HCT116 (cell line): ENCODE measurements around the gene MAGEA4. TPM values are rescaled to one million over a fixed set of nuclear protein-coding genes. Genes with fewer than 3 reads are reported as not detected.

ENCODE experiments used
- ATAC-seq: fragments of 200-7000 bp; cut with Tn5 transposase; 2 replicates; pipeline ENCODE4 v1.9.1; 2020; ENCODE audit warnings: mild to moderate bottlenecking, moderate library complexity
- BruUV-seq: library from RNA; stranded (reverse); fragments of 400-500 nt; replicated peaks from 2 replicates; lab custom pipeline; 2021; lab: Mats Ljungman, UMichigan
- CTCF ChIA-PET: fragments of 300-600 bp; sonication (Branson Sonifier 250); formaldehyde crosslinking; loops from one replicate; lab custom pipeline; 2021; ENCODE audit warnings: antibody characterized with exemption; lab: Charles Lee
- POLR2A ChIA-PET: fragments of 300-600, 350-600 bp; sonication (Branson Sonifier 250); formaldehyde crosslinking; loops from one replicate; lab custom pipeline; 2021; ENCODE audit warnings: antibody characterized with exemption; lab: Charles Lee
- RAD21 ChIA-PET, 2 experiments: fragments of 300-600 bp; sonication (Branson Sonifier 250); formaldehyde crosslinking; loops; one replicate each; lab custom pipeline; 2023; ENCODE audit warnings: low total read pairs in 2 of 2; ENCODE audit not compliant: uncharacterized antibody in 2 of 2, unreplicated experiment in 2 of 2, low non-redundant PET in 1 of 2; lab: Charles Lee
- DNase-seq: peaks from one replicate; pipeline ENCODE4 v3.0.0-alpha.2; 2010; ENCODE audit warnings: low read depth, low spot score
- H2AFZ ChIP-seq: fragments of 200-600 bp; shearing (Covaris generic), sonication (generic); 2 replicates; pipeline ENCODE4 v1.6.1; 2017; ENCODE audit warnings: low read depth, mixed run types, mixed read lengths, antibody characterized with exemption, low read length; ENCODE audit not compliant: poor library complexity, severe bottlenecking
- H3K27ac ChIP-seq: 2 replicates; pipeline ENCODE4 v1.5.1; 2012; ENCODE audit warnings: low read depth, low read length
- H3K27me3 ChIP-seq: fragments of 200-600 bp; sonication (generic); 2 replicates; pipeline ENCODE4 v1.6.1; 2016; ENCODE audit warnings: mixed run types, low read length, mixed read lengths; ENCODE audit not compliant: insufficient read depth
- H3K36me3 ChIP-seq, 2 experiments: fragments of 200-500 bp in 1 of 2; fragments of 200-600 bp in 1 of 2; sonication (Bioruptor generic) in 1 of 2; sonication (generic) in 1 of 2; 2 replicates each; pipeline versions ENCODE4 v1.5.1 to v1.6.1; 2014 to 2016; ENCODE audit warnings: low read length in 2 of 2, inconsistent platforms in 1 of 2, mixed read lengths in 1 of 2, mixed run types in 1 of 2; ENCODE audit not compliant: insufficient read depth in 2 of 2, control insufficient read depth in 1 of 2
- H3K4me1 ChIP-seq, 2 experiments: fragments of 200-600 bp in 1 of 2; sonication (generic) in 1 of 2; 2 replicates each; pipeline versions ENCODE4 v1.5.1 to v1.6.1; 2012 to 2017; ENCODE audit warnings: low read length in 2 of 2, inconsistent platforms in 1 of 2, mild to moderate bottlenecking in 1 of 2, mixed read lengths in 1 of 2, mixed run types in 1 of 2, moderate library complexity in 1 of 2; ENCODE audit not compliant: insufficient read depth in 2 of 2, control insufficient read depth in 1 of 2
- H3K4me2 ChIP-seq: fragments of 200-600 bp; sonication (generic); 2 replicates; pipeline ENCODE4 v1.6.1; 2017; ENCODE audit warnings: mixed run types, low read length, mixed read lengths
- H3K4me3 ChIP-seq, 2 experiments: fragments of 200-600 bp in 1 of 2; sonication (generic) in 1 of 2; replicated peaks in 1 of 2; 2 replicates each; pipeline ENCODE4 v1.5.1; 2011 to 2016; ENCODE audit warnings: low read length in 2 of 2, control low read depth in 1 of 2, low read depth in 1 of 2, mild to moderate bottlenecking in 1 of 2, mixed read lengths in 1 of 2, mixed run types in 1 of 2
- H3K79me2 ChIP-seq: fragments of 200-600 bp; sonication (generic); 2 replicates; pipeline ENCODE4 v1.6.1; 2017; ENCODE audit warnings: mild to moderate bottlenecking, mixed run types, low read length, moderate library complexity, mixed read lengths; ENCODE audit not compliant: insufficient read depth
- H3K9ac ChIP-seq: fragments of 200-600 bp; sonication (generic); 2 replicates; pipeline ENCODE4 v1.6.1; 2016; ENCODE audit warnings: low read length, mixed read lengths
- H3K9me2 ChIP-seq: fragments of 200-600 bp; sonication (generic), shearing (Covaris generic); 2 replicates; pipeline ENCODE4 v1.6.1; 2017; ENCODE audit warnings: mixed run types, mild to moderate bottlenecking, moderate library complexity; ENCODE audit not compliant: insufficient read depth
- H3K9me3 ChIP-seq, 2 experiments: fragments of 200-500 bp in 1 of 2; fragments of 200-600 bp in 1 of 2; sonication (Bioruptor generic) in 1 of 2; sonication (generic) in 1 of 2; 2 replicates each; pipeline ENCODE4 v1.6.1; 2014 to 2017; ENCODE audit warnings: low read length in 2 of 2, mixed read lengths in 2 of 2, inconsistent platforms in 1 of 2, low read depth in 1 of 2, mild to moderate bottlenecking in 1 of 2, mixed run types in 1 of 2, moderate library complexity in 1 of 2; ENCODE audit not compliant: control insufficient read depth in 1 of 2, insufficient read depth in 1 of 2
- H4K20me1 ChIP-seq: fragments of 200-600 bp; sonication (generic), shearing (Covaris generic); 2 replicates; pipeline ENCODE4 v1.6.1; 2017; ENCODE audit warnings: mixed run types, mild to moderate bottlenecking, moderate library complexity; ENCODE audit not compliant: insufficient read depth
- ATF3 ChIP-seq: IDR thresholded peaks from 2 replicates; pipeline ENCODE4 v1.6.1; 2012
- CBX3 ChIP-seq: IDR thresholded peaks from 2 replicates; pipeline ENCODE4 v1.6.1; 2012; ENCODE audit warnings: low read depth
- CEBPB ChIP-seq: IDR thresholded peaks from 2 replicates; pipeline ENCODE4 v1.6.1; 2012; ENCODE audit warnings: low read depth
- EGR1 ChIP-seq: IDR thresholded peaks from 2 replicates; pipeline ENCODE4 v1.6.1; 2012; ENCODE audit warnings: low read depth
- ELF1 ChIP-seq: IDR thresholded peaks from 2 replicates; pipeline ENCODE4 v1.6.1; 2012; ENCODE audit warnings: low read depth, borderline replicate concordance
- EZH2 ChIP-seq: fragments of 200-600 bp; sonication (generic); IDR thresholded peaks from 2 replicates; pipeline ENCODE4 v1.6.1; 2017; ENCODE audit warnings: antibody characterized with exemption, mixed run types
- EZH2phosphoT487 ChIP-seq: fragments of 200-600 bp; IDR thresholded peaks from 2 replicates; pipeline ENCODE4 v1.6.1; 2018; ENCODE audit warnings: antibody characterized with exemption, borderline replicate concordance
- FOSL1 ChIP-seq: IDR thresholded peaks from 2 replicates; pipeline ENCODE4 v1.6.1; 2012; ENCODE audit warnings: low read depth
- JUND ChIP-seq: IDR thresholded peaks from 2 replicates; pipeline ENCODE4 v1.6.1; 2012
- POLR2A ChIP-seq: IDR thresholded peaks from 2 replicates; pipeline ENCODE4 v1.7.0; 2011; ENCODE audit warnings: borderline replicate concordance; ENCODE audit not compliant: insufficient read depth, insufficient read length; ENCODE audit errors: extremely low read depth
- POLR2AphosphoS5 ChIP-seq: IDR thresholded peaks from 2 replicates; pipeline ENCODE4 v1.6.1; 2011; ENCODE audit warnings: mild to moderate bottlenecking, low read depth, low read length, moderate library complexity
- RAD21 ChIP-seq: IDR thresholded peaks from 2 replicates; pipeline ENCODE4 v1.6.1; 2012; ENCODE audit warnings: low read depth, mild to moderate bottlenecking
- SIN3A ChIP-seq: IDR thresholded peaks from 2 replicates; pipeline ENCODE4 v1.6.1; 2012; ENCODE audit warnings: low read depth
- SP1 ChIP-seq: IDR thresholded peaks from 2 replicates; pipeline ENCODE4 v1.6.1; 2012; ENCODE audit warnings: low read depth
- SRF ChIP-seq: IDR thresholded peaks from 2 replicates; pipeline ENCODE4 v1.6.1; 2012; ENCODE audit warnings: low read depth
- TCF7L2 ChIP-seq: IDR thresholded peaks from 2 replicates; pipeline ENCODE4 v1.7.0; 2011; ENCODE audit warnings: borderline replicate concordance, inconsistent platforms; ENCODE audit not compliant: insufficient read depth, insufficient read length; ENCODE audit errors: extremely low read depth
- YY1 ChIP-seq: IDR thresholded peaks from 2 replicates; pipeline ENCODE4 v1.6.1; 2011; ENCODE audit warnings: low read length, low read depth, moderate library complexity, mild to moderate bottlenecking; ENCODE audit not compliant: insufficient replicate concordance; ENCODE audit errors: extremely low read depth
- ZBTB33 ChIP-seq: IDR thresholded peaks from 2 replicates; pipeline ENCODE4 v1.6.1; 2011; ENCODE audit warnings: mild to moderate bottlenecking, low read length, moderate library complexity; ENCODE audit not compliant: insufficient replicate concordance; ENCODE audit errors: extremely low read depth
- ZFX ChIP-seq: fragments of 450-650 bp; IDR thresholded peaks from 2 replicates; pipeline ENCODE4 v1.6.1; 2017
- ZNF274 ChIP-seq: fragments of 200-500 bp; sonication (Bioruptor generic); IDR thresholded peaks from 2 replicates; pipeline ENCODE4 v1.6.1; 2014; ENCODE audit warnings: mild to moderate bottlenecking, low read depth, low read length, inconsistent platforms
- intact Hi-C: fragments of 100-400 bp; cut with micrococcal nuclease; formaldehyde crosslinking; loops from 2 replicates; pipeline ENCODE4 v1.10.0; 2022
- total RNA-seq: library from RNA; stranded (reverse); gene quantifications from one replicate; pipeline ENCODE4 v1.2.1, GENCODE V29; 2021; ENCODE audit not compliant: unreplicated experiment
- TF ChIP-seq, protein P1 (sequence below), 3 experiments: fragments of 200-600 bp in 1 of 3; sonication (generic) in 1 of 3; IDR thresholded peaks in 2 of 3; conservative IDR thresholded peaks in 1 of 3; 2 replicates each; pipeline ENCODE4 v1.5.1; 2012 to 2017; ENCODE audit warnings: low read depth in 2 of 3, low read length in 2 of 3, antibody characterized with exemption in 1 of 3, borderline replicate concordance in 1 of 3, control low read depth in 1 of 3, mild to moderate bottlenecking in 1 of 3, mixed read lengths in 1 of 3, mixed run types in 1 of 3, moderate library complexity in 1 of 3; ENCODE audit not compliant: insufficient read depth in 1 of 3

Gene MAGEA4
- total RNA-seq, 1 experiment from 2014 or later = not detected

GRCh38 chrX:151870602-151871001 lies 42.1 kb upstream of the MAGEA4 start:
- intact Hi-C loops = no loop called here
- ChIA-PET POLR2A (no interaction called here), RAD21 (no interaction called here), CTCF (interaction anchor here (0.7 kb wide), 1 partner anchor 72 kb away, joined by 3 read pairs; no protein-coding TSS in a partner anchor)
- DNase-seq (peak; percentile 13), ATAC-seq (peak; percentile 73)
- H3K27ac ChIP-seq = no peak overlapping the region
- no peaks in the 10 kb centered on the region for H3K9me3 ChIP-seq
- H3K9ac ChIP-seq = no peak overlapping the region
- H4K20me1 ChIP-seq = no peaks in the 10 kb centered on the region
- H3K9me2 ChIP-seq = no peaks in the 10 kb centered on the region
- no peak overlapping the region for H2AFZ ChIP-seq
- peaks cover 0 to 21% of the 10 kb centered on the region in 2 experiments; a peak in 2 of 4 replicates for H3K4me1 ChIP-seq
- BruUV-seq = no TSS peak
- H3K79me2 ChIP-seq = no peaks in the 10 kb centered on the region
- no peaks in the 10 kb centered on the region for H3K36me3 ChIP-seq
- TF ChIP-seq ZNF274 = no peak
- no peak for TF ChIP-seq CBX3
- no peak for TF ChIP-seq EZH2
- TF ChIP-seq YY1 = no peak
- no peak for TF ChIP-seq POLR2A
- TF ChIP-seq JUND = peak; percentile 47
- TF ChIP-seq EGR1 = no peak
- no peak for TF ChIP-seq ATF3
- TF ChIP-seq RAD21 = no peak
- no peak for TF ChIP-seq TCF7L2
- TF ChIP-seq FOSL1 = peak; percentile 57
- TF ChIP-seq, protein P1, sequence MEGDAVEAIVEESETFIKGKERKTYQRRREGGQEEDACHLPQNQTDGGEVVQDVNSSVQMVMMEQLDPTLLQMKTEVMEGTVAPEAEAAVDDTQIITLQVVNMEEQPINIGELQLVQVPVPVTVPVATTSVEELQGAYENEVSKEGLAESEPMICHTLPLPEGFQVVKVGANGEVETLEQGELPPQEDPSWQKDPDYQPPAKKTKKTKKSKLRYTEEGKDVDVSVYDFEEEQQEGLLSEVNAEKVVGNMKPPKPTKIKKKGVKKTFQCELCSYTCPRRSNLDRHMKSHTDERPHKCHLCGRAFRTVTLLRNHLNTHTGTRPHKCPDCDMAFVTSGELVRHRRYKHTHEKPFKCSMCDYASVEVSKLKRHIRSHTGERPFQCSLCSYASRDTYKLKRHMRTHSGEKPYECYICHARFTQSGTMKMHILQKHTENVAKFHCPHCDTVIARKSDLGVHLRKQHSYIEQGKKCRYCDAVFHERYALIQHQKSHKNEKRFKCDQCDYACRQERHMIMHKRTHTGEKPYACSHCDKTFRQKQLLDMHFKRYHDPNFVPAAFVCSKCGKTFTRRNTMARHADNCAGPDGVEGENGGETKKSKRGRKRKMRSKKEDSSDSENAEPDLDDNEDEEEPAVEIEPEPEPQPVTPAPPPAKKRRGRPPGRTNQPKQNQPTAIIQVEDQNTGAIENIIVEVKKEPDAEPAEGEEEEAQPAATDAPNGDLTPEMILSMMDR (IDR thresholded peaks at IDR 0.05 in 2 of 3, conservative IDR thresholded peaks at IDR 0.05 in 1 of 3; ENCODE audit: borderline replicate concordance in 1 of 3, insufficient read depth in 1 of 3, low read depth in 2 of 3, low read length in 2 of 3) = no peak
- TF ChIP-seq POLR2AphosphoS5 = no peak
- no peak for TF ChIP-seq ZFX
- no peak for TF ChIP-seq EZH2phosphoT487
- TF ChIP-seq CEBPB = peak; percentile 36; the same call in 1 of the 2 replicates
- no peak for TF ChIP-seq ELF1
- TF ChIP-seq SIN3A = no peak
- TF ChIP-seq ZBTB33 = no peak
- TF ChIP-seq SRF = no peak
- TF ChIP-seq SP1 = peak; percentile 52
- peak overlapping the region; percentile 48 for H3K4me2 ChIP-seq
- H3K27me3 ChIP-seq = no peaks in the 10 kb centered on the region; the same call in 1 of the 2 replicates
- peak overlapping the region in 1 of 2 experiments; percentile 12; a peak in 1 of 4 replicates for H3K4me3 ChIP-seq
